Breast epithelium (tissue), 4 donors: Measurements from ENCODE around the gene FAM174C. TPM values are rescaled to one million over a fixed set of nuclear protein-coding genes. Genes with fewer than 3 reads are reported as not detected.

Experiments used
- DNase-seq, 2 donors: peaks; one replicate each; pipeline ENCODE4 v3.0.0-alpha.2; 2019; ENCODE audit warnings: low spot score in 2 of 2
- H3K27ac ChIP-seq, 2 donors: fragments of 200-600 bp; sonication (generic) in 1 of 2; one replicate each; pipeline ENCODE4 v1.5.1; 2016 to 2019; ENCODE audit warnings: mild to moderate bottlenecking in 1 of 2
- H3K27me3 ChIP-seq, 2 donors: fragments of 200-600 bp; sonication (generic) in 1 of 2; one replicate each; pipeline versions ENCODE4 v1.5.1 to v1.6.0; 2017 to 2019; ENCODE audit warnings: control low read depth in 1 of 2, mild to moderate bottlenecking in 1 of 2
- H3K36me3 ChIP-seq: fragments of 200-600 bp; one replicate; pipeline ENCODE4 v1.5.1; 2019
- H3K4me1 ChIP-seq, 2 donors: fragments of 200-600 bp; sonication (generic); one replicate each; pipeline ENCODE4 v1.5.1; 2016 to 2019; ENCODE audit warnings: control low read depth in 1 of 2
- H3K4me3 ChIP-seq, 3 donors: fragments of 200-600 bp; sonication (generic); 1 replicate in 2 of 3; 2 replicates in 1 of 3; pipeline ENCODE4 v1.5.1; 2016 to 2019; ENCODE audit warnings: mild to moderate bottlenecking in 3 of 3, moderate library complexity in 2 of 3
- H3K9me3 ChIP-seq, 2 donors: fragments of 200-600 bp; sonication (generic) in 1 of 2; one replicate each; pipeline ENCODE4 v1.5.1; 2016 to 2019; ENCODE audit warnings: control low read depth in 1 of 2
- POLR2A ChIP-seq: fragments of 450-650 bp; IDR thresholded peaks from one replicate; pipeline ENCODE4 v1.6.1; 2016; ENCODE audit warnings: antibody characterized with exemption, mild to moderate bottlenecking, moderate library complexity
- POLR2AphosphoS5 ChIP-seq, 3 donors: sonication (generic); formaldehyde crosslinking; IDR thresholded peaks; one replicate each; pipeline ENCODE4 v1.6.1; 2017; ENCODE audit warnings: antibody characterized with exemption in 3 of 3
- intact Hi-C: fragments of 100-400 bp; cut with DNase I; formaldehyde crosslinking; loops from one replicate; pipeline ENCODE4 v1.15.1; 2023; ENCODE audit warnings: low total_unique reads
- total RNA-seq, 3 donors: library from RNA; depleted of rRNA; stranded (reverse); fragments of >200 nt; gene quantifications; one replicate each; pipeline ENCODE4 v1.1.0, GENCODE V29; 2016
- TF ChIP-seq, protein P1 (sequence below), 3 donors: fragments of 450-650 bp; IDR thresholded peaks; one replicate each; pipeline ENCODE4 v1.5.1; 2016 to 2017; ENCODE audit warnings: antibody characterized with exemption in 3 of 3, mild to moderate bottlenecking in 3 of 3, moderate library complexity in 3 of 3

Gene FAM174C
- total RNA-seq, 3 donors from 2014 or later = 43.9 to 60.6 (median 53.1) TPM

GRCh38 chr19:1309977-1310852 lies 34.9 kb downstream of the FAM174C start:
- DNase-seq = no peak
- Histone ChIP-seq H3K4me3 (no peak overlapping the region), H3K36me3 (no peaks in the 10 kb centered on the region), H3K27me3 (peaks cover 0 to 48% of the 10 kb centered on the region in 2 donors), H3K27ac (no peak overlapping the region), H3K4me1 (no peaks in the 10 kb centered on the region), H3K9me3 (no peaks in the 10 kb centered on the region)
- TF ChIP-seq POLR2A = no peak
- TF ChIP-seq, protein P1, sequence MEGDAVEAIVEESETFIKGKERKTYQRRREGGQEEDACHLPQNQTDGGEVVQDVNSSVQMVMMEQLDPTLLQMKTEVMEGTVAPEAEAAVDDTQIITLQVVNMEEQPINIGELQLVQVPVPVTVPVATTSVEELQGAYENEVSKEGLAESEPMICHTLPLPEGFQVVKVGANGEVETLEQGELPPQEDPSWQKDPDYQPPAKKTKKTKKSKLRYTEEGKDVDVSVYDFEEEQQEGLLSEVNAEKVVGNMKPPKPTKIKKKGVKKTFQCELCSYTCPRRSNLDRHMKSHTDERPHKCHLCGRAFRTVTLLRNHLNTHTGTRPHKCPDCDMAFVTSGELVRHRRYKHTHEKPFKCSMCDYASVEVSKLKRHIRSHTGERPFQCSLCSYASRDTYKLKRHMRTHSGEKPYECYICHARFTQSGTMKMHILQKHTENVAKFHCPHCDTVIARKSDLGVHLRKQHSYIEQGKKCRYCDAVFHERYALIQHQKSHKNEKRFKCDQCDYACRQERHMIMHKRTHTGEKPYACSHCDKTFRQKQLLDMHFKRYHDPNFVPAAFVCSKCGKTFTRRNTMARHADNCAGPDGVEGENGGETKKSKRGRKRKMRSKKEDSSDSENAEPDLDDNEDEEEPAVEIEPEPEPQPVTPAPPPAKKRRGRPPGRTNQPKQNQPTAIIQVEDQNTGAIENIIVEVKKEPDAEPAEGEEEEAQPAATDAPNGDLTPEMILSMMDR (IDR thresholded peaks at IDR 0.05) = no peak
- TF ChIP-seq POLR2AphosphoS5 (IDR thresholded peaks at IDR 0.05) = no peak
- intact Hi-C loops = no loop called here

DNA sequence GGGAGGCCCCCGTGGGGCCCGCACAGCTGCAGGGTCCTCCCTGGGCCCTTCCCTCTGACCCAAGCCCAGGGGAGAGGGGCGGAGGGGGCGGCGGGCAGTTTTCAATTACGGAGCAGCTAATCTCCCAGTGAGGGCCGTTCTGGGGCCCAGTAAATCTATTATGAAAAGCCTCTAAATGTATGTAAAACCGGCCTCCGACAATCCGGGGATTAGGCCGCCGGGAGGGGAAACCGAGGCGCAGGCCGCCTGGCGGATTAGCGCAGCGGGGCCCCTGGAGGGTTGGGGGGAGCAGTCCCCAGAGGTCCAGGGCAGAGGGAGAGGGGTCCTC lies 35.5 kb downstream of the FAM174C start:
- H3K27me3 ChIP-seq = peaks cover 0 to 50% of the 10 kb centered on the region in 2 donors
- peaks cover 0 to 3% of the 10 kb centered on the region in 2 donors for H3K4me1 ChIP-seq
- TF ChIP-seq POLR2AphosphoS5 (IDR thresholded peaks at IDR 0.05) = no peak
- TF ChIP-seq, protein P1 (IDR thresholded peaks at IDR 0.05) = no peak
- no peak for TF ChIP-seq POLR2A
- DNase-seq = no peak
- no peak overlapping the region for H3K27ac ChIP-seq
- no peak overlapping the region for H3K4me3 ChIP-seq
- intact Hi-C loops = no loop called here
- no peaks in the 10 kb centered on the region for H3K9me3 ChIP-seq
- no peaks in the 10 kb centered on the region for H3K36me3 ChIP-seq

DNA sequence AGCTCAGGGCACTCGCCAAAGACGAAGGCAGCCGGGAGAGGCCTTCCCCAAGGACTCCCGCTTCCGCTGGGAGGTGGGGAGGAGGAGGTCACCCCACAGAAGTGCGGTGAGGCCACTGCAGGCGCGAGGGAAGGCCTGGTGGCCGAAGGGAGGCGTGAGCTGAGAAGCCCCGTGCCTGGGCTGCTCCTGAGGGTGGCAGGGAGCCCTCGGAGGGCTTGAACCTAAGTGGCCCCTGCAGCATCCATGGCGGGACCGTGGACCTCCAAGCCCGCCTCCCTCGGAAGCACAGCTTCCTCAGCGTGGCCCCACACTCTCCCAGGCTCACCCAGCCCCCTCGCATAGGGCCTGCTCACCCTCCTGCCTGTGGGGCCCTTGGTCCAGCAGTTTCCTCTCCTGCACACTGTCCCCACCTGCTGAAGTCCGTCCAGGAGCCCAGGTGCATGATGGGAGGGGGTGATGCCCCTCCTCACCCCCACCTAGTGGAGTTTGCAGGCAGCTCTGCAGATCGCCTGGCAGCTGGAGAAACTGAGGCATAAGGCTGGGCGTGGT lies 36.3 kb downstream of the FAM174C start:
- H3K27ac ChIP-seq = no peak overlapping the region
- no peak overlapping the region for H3K4me3 ChIP-seq
- peaks cover 0 to 3% of the 10 kb centered on the region in 2 donors for H3K4me1 ChIP-seq
- no peak for DNase-seq
- no peaks in the 10 kb centered on the region for H3K9me3 ChIP-seq
- H3K36me3 ChIP-seq = no peaks in the 10 kb centered on the region
- peaks cover 0 to 58% of the 10 kb centered on the region in 2 donors for H3K27me3 ChIP-seq
- intact Hi-C loops = no loop called here
- no peak for TF ChIP-seq POLR2A
- TF ChIP-seq POLR2AphosphoS5 (IDR thresholded peaks at IDR 0.05) = no peak
- TF ChIP-seq, protein P1 (IDR thresholded peaks at IDR 0.05) = no peak

DNA sequence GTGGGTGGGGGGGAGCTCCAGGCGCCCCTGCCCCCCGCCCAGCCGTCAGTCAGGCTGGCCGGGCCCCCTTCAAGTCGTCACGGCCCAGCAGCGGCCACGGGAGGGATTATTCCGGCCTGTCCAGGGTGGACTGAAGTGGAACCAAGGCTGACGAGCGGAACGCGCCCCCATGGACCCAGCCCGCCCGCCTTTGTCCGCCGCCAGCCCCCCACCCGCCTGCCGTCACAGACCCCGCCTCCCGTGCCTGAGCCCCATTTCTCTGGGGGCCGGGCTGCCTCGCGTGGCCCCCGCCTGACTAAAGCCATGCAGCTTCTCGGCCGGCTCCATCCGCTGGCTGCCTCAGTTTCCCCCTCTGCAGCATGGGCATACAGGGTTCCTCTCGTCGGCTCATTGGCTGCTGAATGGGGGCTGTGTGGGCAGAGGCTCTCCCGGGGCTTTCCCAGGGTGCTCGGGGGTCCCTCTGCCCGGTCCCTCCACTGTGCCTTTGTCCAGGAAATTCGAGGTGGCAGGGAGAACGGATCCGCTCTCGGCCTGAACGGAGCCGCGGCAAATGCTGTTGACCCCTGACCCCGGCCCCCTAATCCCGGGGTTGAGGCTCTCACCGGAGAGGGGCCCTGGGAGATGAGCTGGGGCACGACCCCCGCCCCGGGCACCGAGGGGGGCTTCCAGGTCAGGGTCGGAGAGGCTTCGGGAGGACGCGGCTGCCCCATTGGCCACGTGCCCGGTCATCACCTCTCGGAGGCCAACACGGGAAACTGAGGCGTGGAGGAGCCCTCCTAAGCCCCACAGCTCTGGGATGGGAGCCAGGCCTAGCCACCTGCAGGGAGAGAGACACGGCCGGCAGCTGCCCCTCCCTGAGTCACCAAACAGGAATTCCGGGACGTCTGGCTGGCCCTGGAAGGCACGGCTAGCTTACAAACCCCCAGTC lies 37.7 kb downstream of the FAM174C start:
- no peaks in the 10 kb centered on the region for H3K36me3 ChIP-seq
- H3K4me1 ChIP-seq = peaks cover 0 to 3% of the 10 kb centered on the region in 2 donors
- H3K27ac ChIP-seq = no peak overlapping the region
- peaks cover 0 to 65% of the 10 kb centered on the region in 2 donors for H3K27me3 ChIP-seq
- DNase-seq = no peak
- intact Hi-C loops = no loop called here
- H3K9me3 ChIP-seq = no peaks in the 10 kb centered on the region
- TF ChIP-seq, protein P1 (IDR thresholded peaks at IDR 0.05) = no peak
- no peak for TF ChIP-seq POLR2A
- no peak for TF ChIP-seq POLR2AphosphoS5 (IDR thresholded peaks at IDR 0.05)
- no peak overlapping the region for H3K4me3 ChIP-seq
